ENCODE measurements around the gene DACH1.

DACH1 gene

DNA sequence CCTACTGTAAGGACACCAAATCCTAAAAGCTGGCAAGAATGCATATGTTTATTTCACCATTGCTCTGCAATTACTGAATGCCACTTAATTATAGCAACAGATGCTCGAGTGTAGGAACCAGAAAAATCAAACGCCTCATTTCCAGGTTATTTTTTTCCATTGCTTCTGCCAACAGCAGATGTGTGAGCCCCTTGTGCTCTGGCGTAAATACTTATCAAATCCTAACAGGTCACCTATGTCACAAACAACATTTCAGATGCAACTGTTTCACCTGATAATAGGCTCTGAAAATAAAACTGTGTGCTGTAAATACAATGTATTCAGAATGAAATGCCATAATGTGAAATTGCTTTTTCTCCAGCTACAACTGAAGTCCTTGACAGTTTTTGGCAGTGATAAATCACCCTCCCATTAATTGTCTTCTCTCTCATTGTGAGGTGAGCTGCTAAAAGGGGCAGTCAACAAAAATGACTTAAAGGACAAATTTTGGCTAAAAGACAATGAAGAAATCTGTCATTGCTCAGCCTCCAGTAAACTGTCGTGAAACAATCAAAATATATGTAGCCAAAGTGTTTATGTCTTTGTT lies 344.0 kb downstream of the DACH1 start:
- TF ChIP-seq TOX (CRISPR knock-in tag; IDR thresholded peaks at IDR 0.05; ENCODE audit: borderline replicate concordance) (no peak), ZFP30 (CRISPR knock-in tag; IDR thresholded peaks at IDR 0.05) (no peak), TCF4 (CRISPR knock-in tag; IDR thresholded peaks at IDR 0.05; ENCODE audit: borderline replicate concordance) (no peak), ZC3H10 (CRISPR knock-in tag; IDR thresholded peaks at IDR 0.05) (no peak), PPARA (CRISPR knock-in tag; IDR thresholded peaks at IDR 0.05; ENCODE audit: borderline replicate concordance) (no peak), CSDC2 (CRISPR knock-in tag; IDR thresholded peaks at IDR 0.05) (no peak), GLIS3 (CRISPR knock-in tag; IDR thresholded peaks at IDR 0.05) (no peak), RARB (CRISPR knock-in tag; IDR thresholded peaks at IDR 0.05) (no peak), ZNF565 (CRISPR knock-in tag; conservative IDR thresholded peaks at IDR 0.05; ENCODE audit: low read depth) (no peak), BACH2 (CRISPR knock-in tag; IDR thresholded peaks at IDR 0.05; ENCODE audit: borderline replicate concordance) (no peak)
- TF ChIP-seq, protein P1, sequence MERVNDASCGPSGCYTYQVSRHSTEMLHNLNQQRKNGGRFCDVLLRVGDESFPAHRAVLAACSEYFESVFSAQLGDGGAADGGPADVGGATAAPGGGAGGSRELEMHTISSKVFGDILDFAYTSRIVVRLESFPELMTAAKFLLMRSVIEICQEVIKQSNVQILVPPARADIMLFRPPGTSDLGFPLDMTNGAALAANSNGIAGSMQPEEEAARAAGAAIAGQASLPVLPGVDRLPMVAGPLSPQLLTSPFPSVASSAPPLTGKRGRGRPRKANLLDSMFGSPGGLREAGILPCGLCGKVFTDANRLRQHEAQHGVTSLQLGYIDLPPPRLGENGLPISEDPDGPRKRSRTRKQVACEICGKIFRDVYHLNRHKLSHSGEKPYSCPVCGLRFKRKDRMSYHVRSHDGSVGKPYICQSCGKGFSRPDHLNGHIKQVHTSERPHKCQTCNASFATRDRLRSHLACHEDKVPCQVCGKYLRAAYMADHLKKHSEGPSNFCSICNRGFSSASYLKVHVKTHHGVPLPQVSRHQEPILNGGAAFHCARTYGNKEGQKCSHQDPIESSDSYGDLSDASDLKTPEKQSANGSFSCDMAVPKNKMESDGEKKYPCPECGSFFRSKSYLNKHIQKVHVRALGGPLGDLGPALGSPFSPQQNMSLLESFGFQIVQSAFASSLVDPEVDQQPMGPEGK (CRISPR knock-in tag; IDR thresholded peaks at IDR 0.05; ENCODE audit: borderline replicate concordance): no peak
- TF ChIP-seq, protein P2, sequence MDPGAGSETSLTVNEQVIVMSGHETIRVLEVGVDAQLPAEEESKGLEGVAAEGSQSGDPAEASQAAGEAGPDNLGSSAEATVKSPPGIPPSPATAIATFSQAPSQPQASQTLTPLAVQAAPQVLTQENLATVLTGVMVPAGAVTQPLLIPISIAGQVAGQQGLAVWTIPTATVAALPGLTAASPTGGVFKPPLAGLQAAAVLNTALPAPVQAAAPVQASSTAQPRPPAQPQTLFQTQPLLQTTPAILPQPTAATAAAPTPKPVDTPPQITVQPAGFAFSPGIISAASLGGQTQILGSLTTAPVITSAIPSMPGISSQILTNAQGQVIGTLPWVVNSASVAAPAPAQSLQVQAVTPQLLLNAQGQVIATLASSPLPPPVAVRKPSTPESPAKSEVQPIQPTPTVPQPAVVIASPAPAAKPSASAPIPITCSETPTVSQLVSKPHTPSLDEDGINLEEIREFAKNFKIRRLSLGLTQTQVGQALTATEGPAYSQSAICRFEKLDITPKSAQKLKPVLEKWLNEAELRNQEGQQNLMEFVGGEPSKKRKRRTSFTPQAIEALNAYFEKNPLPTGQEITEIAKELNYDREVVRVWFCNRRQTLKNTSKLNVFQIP (CRISPR knock-in tag; IDR thresholded peaks at IDR 0.05; ENCODE audit: borderline replicate concordance, low read depth): no peak
- TF ChIP-seq, protein P3, sequence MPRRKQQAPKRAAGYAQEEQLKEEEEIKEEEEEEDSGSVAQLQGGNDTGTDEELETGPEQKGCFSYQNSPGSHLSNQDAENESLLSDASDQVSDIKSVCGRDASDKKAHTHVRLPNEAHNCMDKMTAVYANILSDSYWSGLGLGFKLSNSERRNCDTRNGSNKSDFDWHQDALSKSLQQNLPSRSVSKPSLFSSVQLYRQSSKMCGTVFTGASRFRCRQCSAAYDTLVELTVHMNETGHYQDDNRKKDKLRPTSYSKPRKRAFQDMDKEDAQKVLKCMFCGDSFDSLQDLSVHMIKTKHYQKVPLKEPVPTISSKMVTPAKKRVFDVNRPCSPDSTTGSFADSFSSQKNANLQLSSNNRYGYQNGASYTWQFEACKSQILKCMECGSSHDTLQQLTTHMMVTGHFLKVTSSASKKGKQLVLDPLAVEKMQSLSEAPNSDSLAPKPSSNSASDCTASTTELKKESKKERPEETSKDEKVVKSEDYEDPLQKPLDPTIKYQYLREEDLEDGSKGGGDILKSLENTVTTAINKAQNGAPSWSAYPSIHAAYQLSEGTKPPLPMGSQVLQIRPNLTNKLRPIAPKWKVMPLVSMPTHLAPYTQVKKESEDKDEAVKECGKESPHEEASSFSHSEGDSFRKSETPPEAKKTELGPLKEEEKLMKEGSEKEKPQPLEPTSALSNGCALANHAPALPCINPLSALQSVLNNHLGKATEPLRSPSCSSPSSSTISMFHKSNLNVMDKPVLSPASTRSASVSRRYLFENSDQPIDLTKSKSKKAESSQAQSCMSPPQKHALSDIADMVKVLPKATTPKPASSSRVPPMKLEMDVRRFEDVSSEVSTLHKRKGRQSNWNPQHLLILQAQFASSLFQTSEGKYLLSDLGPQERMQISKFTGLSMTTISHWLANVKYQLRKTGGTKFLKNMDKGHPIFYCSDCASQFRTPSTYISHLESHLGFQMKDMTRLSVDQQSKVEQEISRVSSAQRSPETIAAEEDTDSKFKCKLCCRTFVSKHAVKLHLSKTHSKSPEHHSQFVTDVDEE (CRISPR knock-in tag; IDR thresholded peaks at IDR 0.05): no peak
- TF ChIP-seq, protein P4, sequence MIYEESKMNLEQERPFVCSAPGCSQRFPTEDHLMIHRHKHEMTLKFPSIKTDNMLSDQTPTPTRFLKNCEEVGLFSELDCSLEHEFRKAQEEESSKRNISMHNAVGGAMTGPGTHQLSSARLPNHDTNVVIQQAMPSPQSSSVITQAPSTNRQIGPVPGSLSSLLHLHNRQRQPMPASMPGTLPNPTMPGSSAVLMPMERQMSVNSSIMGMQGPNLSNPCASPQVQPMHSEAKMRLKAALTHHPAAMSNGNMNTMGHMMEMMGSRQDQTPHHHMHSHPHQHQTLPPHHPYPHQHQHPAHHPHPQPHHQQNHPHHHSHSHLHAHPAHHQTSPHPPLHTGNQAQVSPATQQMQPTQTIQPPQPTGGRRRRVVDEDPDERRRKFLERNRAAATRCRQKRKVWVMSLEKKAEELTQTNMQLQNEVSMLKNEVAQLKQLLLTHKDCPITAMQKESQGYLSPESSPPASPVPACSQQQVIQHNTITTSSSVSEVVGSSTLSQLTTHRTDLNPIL (CRISPR knock-in tag; IDR thresholded peaks at IDR 0.05; ENCODE audit: low read depth): no peak
- ATAC-seq: no peak

DNA sequence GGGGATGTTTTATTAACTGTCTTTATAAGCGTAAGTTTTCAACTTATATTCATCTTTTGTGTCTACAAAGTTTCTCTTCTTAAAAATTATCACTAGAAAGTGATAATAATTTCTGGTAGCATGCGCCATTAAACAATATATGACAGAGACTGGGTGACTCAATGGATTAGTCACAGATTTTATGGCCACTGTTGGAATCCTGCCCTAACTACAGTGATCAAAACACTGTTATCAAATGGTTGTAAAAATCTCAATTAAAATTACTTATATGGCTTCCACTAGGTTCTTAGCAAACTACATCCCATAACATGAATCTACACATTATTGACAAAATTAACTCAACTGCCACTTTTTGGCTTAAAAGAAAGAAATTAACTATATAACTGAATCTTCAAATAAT lies 350.0 kb downstream of the DACH1 start:
- no peak for TF ChIP-seq ZFP30 (CRISPR knock-in tag; IDR thresholded peaks at IDR 0.05)
- ATAC-seq: no peak

DNA sequence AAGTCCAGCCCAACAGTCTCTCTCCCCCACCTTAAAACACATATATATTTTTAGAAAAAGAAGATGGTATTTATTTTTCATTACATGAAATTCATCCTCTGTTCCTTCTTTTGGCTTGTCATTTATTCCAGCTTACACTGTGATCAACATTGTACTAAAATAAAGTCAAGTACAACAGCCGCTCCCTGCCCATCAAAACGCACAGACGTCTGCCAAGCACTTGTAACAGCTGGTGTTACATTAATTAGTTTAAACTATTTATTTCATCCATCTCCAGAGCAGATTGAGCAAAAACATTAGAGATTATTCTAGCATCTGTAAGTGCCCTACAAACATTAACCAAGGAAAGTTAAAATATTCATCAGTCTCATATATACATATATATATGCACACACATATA lies 350.5 kb downstream of the DACH1 start:
- TF ChIP-seq TCF4 (CRISPR knock-in tag; IDR thresholded peaks at IDR 0.05; ENCODE audit: borderline replicate concordance): no peak
- no peak for TF ChIP-seq RARB (CRISPR knock-in tag; IDR thresholded peaks at IDR 0.05)
- TF ChIP-seq, protein P3 (CRISPR knock-in tag; IDR thresholded peaks at IDR 0.05): no peak
- TF ChIP-seq, protein P5, sequence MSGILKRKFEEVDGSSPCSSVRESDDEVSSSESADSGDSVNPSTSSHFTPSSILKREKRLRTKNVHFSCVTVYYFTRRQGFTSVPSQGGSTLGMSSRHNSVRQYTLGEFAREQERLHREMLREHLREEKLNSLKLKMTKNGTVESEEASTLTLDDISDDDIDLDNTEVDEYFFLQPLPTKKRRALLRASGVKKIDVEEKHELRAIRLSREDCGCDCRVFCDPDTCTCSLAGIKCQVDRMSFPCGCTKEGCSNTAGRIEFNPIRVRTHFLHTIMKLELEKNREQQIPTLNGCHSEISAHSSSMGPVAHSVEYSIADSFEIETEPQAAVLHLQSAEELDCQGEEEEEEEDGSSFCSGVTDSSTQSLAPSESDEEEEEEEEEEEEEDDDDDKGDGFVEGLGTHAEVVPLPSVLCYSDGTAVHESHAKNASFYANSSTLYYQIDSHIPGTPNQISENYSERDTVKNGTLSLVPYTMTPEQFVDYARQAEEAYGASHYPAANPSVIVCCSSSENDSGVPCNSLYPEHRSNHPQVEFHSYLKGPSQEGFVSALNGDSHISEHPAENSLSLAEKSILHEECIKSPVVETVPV (CRISPR knock-in tag; IDR thresholded peaks at IDR 0.05): no peak
- no peak for TF ChIP-seq ESRRG (CRISPR knock-in tag; IDR thresholded peaks at IDR 0.05)
- TF ChIP-seq ZFP3 (CRISPR knock-in tag; IDR thresholded peaks at IDR 0.05): no peak
- no peak for TF ChIP-seq CSDC2 (CRISPR knock-in tag; IDR thresholded peaks at IDR 0.05)
- TF ChIP-seq, protein P2 (CRISPR knock-in tag; IDR thresholded peaks at IDR 0.05; ENCODE audit: borderline replicate concordance, low read depth): no peak
- no peak for TF ChIP-seq ZNF8 (CRISPR knock-in tag; IDR thresholded peaks at IDR 0.05)
- no peak for TF ChIP-seq SNAI2 (CRISPR knock-in tag; IDR thresholded peaks at IDR 0.05)
- TF ChIP-seq TOX (CRISPR knock-in tag; IDR thresholded peaks at IDR 0.05; ENCODE audit: borderline replicate concordance): no peak
- no peak for TF ChIP-seq ARNTL (CRISPR knock-in tag; IDR thresholded peaks at IDR 0.05; ENCODE audit: borderline replicate concordance, low read depth)
- TF ChIP-seq GLIS3 (CRISPR knock-in tag; IDR thresholded peaks at IDR 0.05): no peak
- TF ChIP-seq ZFP30 (CRISPR knock-in tag; IDR thresholded peaks at IDR 0.05): no peak
- no peak for TF ChIP-seq PPARA (CRISPR knock-in tag; IDR thresholded peaks at IDR 0.05; ENCODE audit: borderline replicate concordance)
- ATAC-seq: no peak

All from SK-N-SH treated with all-trans-retinoic acid at 6 μM for 48 hours (cell line).